ENCODE data around the gene CDPF1. TPM values are rescaled to one million over a fixed set of nuclear protein-coding genes. Genes with fewer than 3 reads are reported as not detected.

The CDPF1 gene
- total and polyA plus RNA-seq, 2 donors (not counting 3 experiments of a cell fraction or from before 2014, with no cell fraction given) = 9.7 to 9.9 TPM

- DNase-seq (ENCODE audit: low read depth, low spot score) (no peak), FAIRE-seq (no peak)
- Histone ChIP-seq H3K9me1 (replicated peaks; ENCODE audit: control insufficient read depth, extremely low read depth, insufficient read depth, low read length) (no peaks in the 10 kb centered on the region), H3K27ac (ENCODE audit: insufficient read depth, low read depth, low read length) (no peak overlapping the region), H3K4me1 (ENCODE audit: control insufficient read depth, extremely low read depth, insufficient read depth, low read length) (no peaks in the 10 kb centered on the region), H3K4me3 (replicated peaks in 1 of 3; ENCODE audit: insufficient read depth in 1 of 3, low read depth in 1 of 3, low read length in 3 of 3) (no peak overlapping the region), H3K9me3 (replicated peaks; ENCODE audit: control insufficient read depth, insufficient read depth, low read length) (no peaks in the 10 kb centered on the region), H3K27me3 (ENCODE audit: control insufficient read depth in 2 of 2, insufficient read depth in 2 of 2, low read length in 2 of 2) (no peaks in the 10 kb centered on the region), H2AFZ (ENCODE audit: low read depth, low read length) (no peak overlapping the region), H3K36me3 (ENCODE audit: control insufficient read depth in 2 of 2, extremely low read depth in 1 of 2, insufficient read depth in 2 of 2, low read length in 2 of 2) (peaks cover 14 to 48% of the 10 kb centered on the region in 2 experiments), H3K9ac (replicated peaks; ENCODE audit: extremely low read depth, insufficient read depth, low read length) (no peak overlapping the region), H3K79me2 (ENCODE audit: control insufficient read depth, insufficient read depth, low read length) (no peaks in the 10 kb centered on the region), H4K20me1 (replicated peaks; ENCODE audit: control insufficient read depth, extremely low read depth, insufficient read depth, low read length) (no peaks in the 10 kb centered on the region), H3K4me2 (ENCODE audit: insufficient read depth, low read length) (no peak overlapping the region)
- BruUV-seq (replicated peaks) = no TSS peak
- intact Hi-C loops (cut with micrococcal nuclease) = no loop called here
- ChIA-PET POLR2A (no interaction called here), CTCF (interaction anchor here (1.3 kb wide), 2 partner anchors 15 to 26 kb away, joined by 3 to 5 read pairs; partner anchors contain the start of gene CDPF1)
- dilution Hi-C loops (cut with MboI; ENCODE audit: extremely low pct_ligation_motif_present, low sequenced_read_pairs) = no loop called here
- TF ChIP-seq POLR2A (IDR thresholded peaks at IDR 0.05; ENCODE audit: low read depth, low read length) (no peak), CTCF (IDR thresholded peaks at IDR 0.05; ENCODE audit: extremely low read depth in 1 of 2, insufficient read depth in 1 of 2, low read depth in 1 of 2, low read length in 2 of 2) (no peak), FOS (IDR thresholded peaks at IDR 0.05; ENCODE audit: borderline replicate concordance, insufficient read depth, low read length) (no peak), JUN (IDR thresholded peaks at IDR 0.05; ENCODE audit: borderline replicate concordance, insufficient read depth, insufficient read length, low read depth) (no peak), MAX (IDR thresholded peaks at IDR 0.05; ENCODE audit: insufficient read depth, insufficient read length) (no peak), MYC (IDR thresholded peaks at IDR 0.05; ENCODE audit: low read depth, low read length) (no peak), POLR2AphosphoS5 (IDR thresholded peaks at IDR 0.05; ENCODE audit: insufficient read depth, low read depth, low read length) (no peak), EZH2 (IDR thresholded peaks at IDR 0.05; ENCODE audit: borderline replicate concordance, low read depth, low read length, severe bottlenecking) (no peak), GATA2 (IDR thresholded peaks at IDR 0.05; ENCODE audit: insufficient read depth, insufficient read length, low read depth, low read length) (no peak)
Observed at GRCh38 chr22:46276563-46276962, 26.5 kb upstream of the CDPF1 start.

Data from endothelial cell of umbilical vein (primary cell).